Fibroblast of mammary gland (primary cell): ENCODE measurements around the gene GRAP.

Experiments used
- DNase-seq: peaks from one replicate; pipeline ENCODE4 v3.0.0-alpha.2; 2010; ENCODE audit warnings: low read depth
- H3K4me3 ChIP-seq: 2 replicates; pipeline ENCODE4 v1.5.1; 2011; ENCODE audit warnings: low read depth, mild to moderate bottlenecking, low read length, moderate library complexity; ENCODE audit not compliant: control insufficient read depth
- CTCF ChIP-seq: conservative IDR thresholded peaks from 2 replicates; pipeline ENCODE4 v1.5.1; 2011; ENCODE audit warnings: low read depth, low read length, inconsistent platforms; ENCODE audit not compliant: control insufficient read depth, insufficient read depth

GRAP gene

DNA sequence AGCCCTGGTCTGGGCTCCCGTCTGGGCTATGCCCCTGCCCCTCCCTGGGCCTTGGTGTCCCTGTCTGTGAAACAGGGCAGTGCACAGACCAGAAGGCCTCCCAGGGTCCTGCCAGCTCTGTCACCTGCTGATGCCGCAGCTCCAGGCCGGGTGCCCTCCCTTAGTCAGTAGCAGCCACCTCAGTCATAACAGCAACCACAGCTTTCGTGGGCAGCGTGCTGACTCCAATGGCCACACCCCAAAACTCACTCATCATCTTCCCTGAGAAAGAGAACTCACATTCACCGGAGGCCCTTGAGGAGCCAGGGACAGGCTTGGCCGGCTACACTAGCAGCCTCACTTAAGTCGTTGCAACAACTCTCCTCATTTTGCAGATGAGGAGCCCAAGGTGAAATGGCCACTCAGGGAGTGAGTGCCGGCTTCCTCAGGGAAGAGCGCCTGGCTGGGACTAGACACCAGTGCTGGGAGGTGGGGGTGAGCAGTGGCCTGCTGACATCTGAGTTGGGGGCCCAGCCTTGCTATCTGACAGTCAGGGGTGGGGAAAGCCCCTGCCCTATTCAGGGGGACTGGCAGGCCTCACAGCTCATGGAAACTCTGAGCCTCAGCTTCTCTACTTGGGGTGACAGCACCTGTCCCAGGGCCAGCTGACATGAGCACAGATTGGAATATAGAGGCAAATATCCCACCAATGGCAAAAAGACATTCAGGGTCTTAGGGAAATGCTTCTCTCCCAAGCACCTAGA lies 72.2 kb downstream of the GRAP start:
- no peak for TF ChIP-seq CTCF
- no peak overlapping the region for H3K4me3 ChIP-seq
- peak; percentile 37 for DNase-seq

DNA sequence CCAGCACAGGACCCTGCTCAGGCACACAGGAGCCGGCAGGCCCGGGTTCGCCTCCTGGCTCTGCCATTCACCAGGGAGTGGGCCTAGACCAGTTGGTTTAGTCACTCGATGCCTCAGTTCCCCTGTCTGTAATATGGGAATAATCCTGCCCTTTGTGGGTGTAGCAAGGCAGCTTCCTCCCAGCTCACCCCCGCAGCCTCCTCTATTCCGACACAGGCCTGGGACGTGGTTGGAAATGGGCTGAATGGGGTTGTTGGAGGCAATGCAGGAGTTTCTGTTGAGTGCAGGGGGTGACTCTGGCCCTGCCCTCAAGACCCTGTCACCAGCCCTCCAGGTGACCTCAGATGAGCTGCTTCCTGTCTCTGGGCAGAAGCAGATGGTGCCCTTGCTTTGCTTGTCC lies 75.0 kb downstream of the GRAP start:
- DNase-seq: no peak
- TF ChIP-seq CTCF: no peak
- no peak overlapping the region for H3K4me3 ChIP-seq
